CD4-positive, alpha-beta T cell (primary cell): Measurements from ENCODE around the gene PPP1R3G. TPM values are rescaled to one million over a fixed set of nuclear protein-coding genes. Genes with fewer than 3 reads are reported as not detected.

Experiments
- ATAC-seq: fragments of 200-7000 bp; cut with Tn5 transposase; one replicate; pipeline ENCODE4 v1.10.0; 2022; ENCODE audit warnings: mild to moderate bottlenecking; ENCODE audit not compliant: poor library complexity
- CTCF ChIA-PET: fragments of 350-600 bp; sonication (Branson Sonifier 250); formaldehyde crosslinking; loops from one replicate; lab custom pipeline; 2021; ENCODE audit warnings: antibody characterized with exemption, inconsistent platforms; lab: Charles Lee
- POLR2A ChIA-PET: fragments of 350-600 bp; sonication (Branson Sonifier 250); formaldehyde crosslinking; loops from one replicate; lab custom pipeline; 2021; ENCODE audit warnings: antibody characterized with exemption, inconsistent platforms; lab: Charles Lee
- DNase-seq, 14 experiments: peaks; one replicate each; pipeline ENCODE4 v3.0.0-alpha.2; 2013 to 2020; ENCODE audit warnings: mixed read lengths in 2 of 14
- H3K27ac ChIP-seq, 2 donors: one replicate each; pipeline versions ENCODE4 v1.5.1 to v1.7.0; 2013; ENCODE audit warnings: low read length in 2 of 2, low read depth in 1 of 2, mild to moderate bottlenecking in 1 of 2
- H3K27me3 ChIP-seq, 2 experiments: 1 replicate in 1 of 2; 2 replicates in 1 of 2; pipeline versions ENCODE4 v1.6.1 to v1.7.0; 2013; ENCODE audit warnings: low read length in 2 of 2, control low read depth in 1 of 2, mild to moderate bottlenecking in 1 of 2, moderate library complexity in 1 of 2; ENCODE audit not compliant: insufficient read depth in 2 of 2, control insufficient read depth in 1 of 2
- H3K36me3 ChIP-seq: one replicate; pipeline ENCODE4 v1.6.1; 2013; ENCODE audit warnings: low read length, control low read depth; ENCODE audit not compliant: insufficient read depth
- H3K4me1 ChIP-seq: one replicate; pipeline ENCODE4 v1.6.1; 2013; ENCODE audit warnings: low read length, control low read depth; ENCODE audit not compliant: insufficient read depth
- H3K4me3 ChIP-seq: one replicate; pipeline ENCODE4 v1.5.1; 2013; ENCODE audit warnings: mild to moderate bottlenecking, low read length, moderate library complexity
- H3K9me3 ChIP-seq, 2 experiments: 1 replicate in 1 of 2; 2 replicates in 1 of 2; pipeline versions ENCODE4 v1.6.1 to v1.7.0; 2013; ENCODE audit warnings: low read length in 2 of 2, mild to moderate bottlenecking in 2 of 2, control low read depth in 1 of 2, moderate library complexity in 1 of 2; ENCODE audit not compliant: control insufficient read depth in 1 of 2, insufficient read depth in 1 of 2
- H3K27ac Mint-ChIP-seq: one replicate; pipeline ENCODE4 v1.8.0; 2020; ENCODE audit warnings: mixed read lengths
- H3K27me3 Mint-ChIP-seq: one replicate; pipeline ENCODE4 v1.8.0; 2021; ENCODE audit warnings: mixed read lengths
- H3K36me3 Mint-ChIP-seq: one replicate; pipeline ENCODE4 v1.8.0; 2021; ENCODE audit warnings: low read depth, mixed read lengths
- H3K4me1 Mint-ChIP-seq: one replicate; pipeline ENCODE4 v1.8.0; 2021; ENCODE audit warnings: low read depth, mixed read lengths
- H3K4me3 Mint-ChIP-seq: one replicate; pipeline ENCODE4 v1.8.0; 2020; ENCODE audit warnings: mild to moderate bottlenecking, mixed read lengths
- H3K9me3 Mint-ChIP-seq: one replicate; pipeline ENCODE4 v1.8.0; 2020; ENCODE audit warnings: mixed read lengths
- CTCF ChIP-seq: fragments of 200-600 bp; IDR thresholded peaks from one replicate; pipeline ENCODE4 v1.8.0; 2022; ENCODE audit warnings: antibody characterized with exemption, mild to moderate bottlenecking
- intact Hi-C, 2 experiments: fragments of 100-400 bp; cut with DNase I in 1 of 2; cut with micrococcal nuclease in 1 of 2; formaldehyde crosslinking; loops; one replicate each; pipeline versions ENCODE4 v1.15.1 to v1.9.0; 2023 to 2025; cut with DNase I, micrococcal nuclease
- total RNA-seq, 174 experiments: library from RNA in 2 of 174; stranded (reverse) in 2 of 174; gene quantifications; one replicate each; pipeline ENCODE4 v1.2.3 and lab custom pipeline; 2021 to 2026

Gene PPP1R3G
- total RNA-seq, 2 experiments from 2014 or later = not detected

- peaks cover 0 to 2% of the 10 kb centered on the region in 2 experiments for H3K27me3 ChIP-seq
Observed at GRCh38 chr6:5072440-5072839, 12.7 kb upstream of the PPP1R3G start.

GRCh38 chr6:5073992-5074391 is 11.1 kb upstream of the PPP1R3G start:
- POLR2A ChIA-PET = no interaction called here
- H3K9me3 Mint-ChIP-seq = no peaks in the 10 kb centered on the region
- Histone ChIP-seq H3K4me1 (no peaks in the 10 kb centered on the region), H3K36me3 (no peaks in the 10 kb centered on the region), H3K27ac (no peak overlapping the region), H3K9me3 (no peaks in the 10 kb centered on the region), H3K4me3 (no peak overlapping the region), H3K27me3 (peaks cover 0 to 2% of the 10 kb centered on the region in 2 experiments)
- no peaks in the 10 kb centered on the region for H3K36me3 Mint-ChIP-seq
- H3K4me3 Mint-ChIP-seq = no peak overlapping the region
- ATAC-seq (no peak), DNase-seq (no peak)
- TF ChIP-seq CTCF = no peak
- H3K27ac Mint-ChIP-seq = no peak overlapping the region
- intact Hi-C loops = no loop called here
- H3K27me3 Mint-ChIP-seq = peaks cover 17% of the 10 kb centered on the region
- CTCF ChIA-PET = no interaction called here
- no peaks in the 10 kb centered on the region for H3K4me1 Mint-ChIP-seq

More at GRCh38 chr6:5072440-5072839, 12.7 kb upstream of the PPP1R3G start:
- H3K4me1 ChIP-seq = no peaks in the 10 kb centered on the region
- Mint-ChIP-seq H3K4me3 (no peak overlapping the region), H3K9me3 (no peaks in the 10 kb centered on the region), H3K27ac (no peak overlapping the region), H3K36me3 (no peaks in the 10 kb centered on the region), H3K27me3 (peaks cover 17% of the 10 kb centered on the region), H3K4me1 (no peaks in the 10 kb centered on the region)
- TF ChIP-seq CTCF = no peak
- no peaks in the 10 kb centered on the region for H3K9me3 ChIP-seq
- CTCF ChIA-PET = no interaction called here
- no peak for ATAC-seq
- POLR2A ChIA-PET = no interaction called here
- H3K36me3 ChIP-seq = no peaks in the 10 kb centered on the region
- intact Hi-C loops = no loop called here
- no peak overlapping the region for H3K4me3 ChIP-seq
- no peak for DNase-seq
- H3K27ac ChIP-seq = no peak overlapping the region

- Histone ChIP-seq H3K4me1 (no peaks in the 10 kb centered on the region), H3K9me3 (no peaks in the 10 kb centered on the region), H3K27ac (no peak overlapping the region), H3K4me3 (no peak overlapping the region), H3K27me3 (peaks cover 2 to 6% of the 10 kb centered on the region in 2 experiments), H3K36me3 (no peaks in the 10 kb centered on the region)
- no peak overlapping the region for H3K27ac Mint-ChIP-seq
- intact Hi-C loops = no loop called here
- H3K9me3 Mint-ChIP-seq = no peaks in the 10 kb centered on the region
- H3K4me3 Mint-ChIP-seq = no peak overlapping the region
- ChIA-PET CTCF (no interaction called here), POLR2A (no interaction called here)
- ATAC-seq = no peak
- no peaks in the 10 kb centered on the region for H3K36me3 Mint-ChIP-seq
- no peaks in the 10 kb centered on the region for H3K4me1 Mint-ChIP-seq
- H3K27me3 Mint-ChIP-seq = peaks cover 25% of the 10 kb centered on the region
- DNase-seq = no peak
- no peak for TF ChIP-seq CTCF
Observed at GRCh38 chr6:5076931-5077330, 8.2 kb upstream of the PPP1R3G start.
